ENCODE measurements around the gene ZNF579. TPM values are rescaled to one million over a fixed set of nuclear protein-coding genes. Genes with fewer than 3 reads are reported as not detected.

The ZNF579 gene
- total RNA-seq, 1 experiment from 2014 or later, result 19.9 TPM

- no peak overlapping the region for H2AK5ac ChIP-seq (ENCODE audit: insufficient read length, low read length)
- no peak overlapping the region for H3K18ac ChIP-seq (ENCODE audit: insufficient read length, low read depth, low read length)
- H3K4me2 ChIP-seq (ENCODE audit: insufficient read depth, insufficient read length, low read length), result no peak overlapping the region
- no peaks in the 10 kb centered on the region for H3K23me2 ChIP-seq (ENCODE audit: insufficient read length, low read depth, low read length, poor library complexity, severe bottlenecking)
- peaks cover 12 to 39% (median 34%) of the 10 kb centered on the region in 3 experiments for H3K36me3 Mint-ChIP-seq (ENCODE audit: insufficient read depth in 1 of 3, low read depth in 3 of 3)
- 0 out of 2 replicates have a peak, but pooled peaks cover 1% of the 10 kb centered on the region for H3K79me2 ChIP-seq (ENCODE audit: insufficient read depth, low read length)
- peaks cover 0 to 2% of the 10 kb centered on the region in 2 experiments; a peak in 1 of 4 replicates for H3K4me1 Mint-ChIP-seq
- no peak overlapping the region for H3K4ac ChIP-seq (ENCODE audit: low read depth, low read length)
- DNase-seq, result no peak
- no peak overlapping the region for H2BK20ac ChIP-seq (ENCODE audit: low read depth, low read length, poor library complexity, severe bottlenecking)
- H2BK120ac ChIP-seq (ENCODE audit: low read depth, low read length, poor library complexity, severe bottlenecking), result no peak overlapping the region
- H4K8ac ChIP-seq (replicated peaks; ENCODE audit: insufficient read length, low read depth, low read length), result no peak overlapping the region
- no peak overlapping the region for H3K27ac ChIP-seq (ENCODE audit: insufficient read length, low read depth, low read length)
- no peak overlapping the region for H2BK5ac ChIP-seq (ENCODE audit: insufficient read length, low read length)
- peaks cover 2% of the 10 kb centered on the region for H3K27me3 Mint-ChIP-seq (ENCODE audit: low read depth)
- no peak overlapping the region for H3K14ac ChIP-seq (ENCODE audit: insufficient read depth, low read length)
- H3K4me1 ChIP-seq (ENCODE audit: insufficient read depth, low read length), result no peaks in the 10 kb centered on the region
- no peak overlapping the region for H2AFZ ChIP-seq (ENCODE audit: low read length)
- H2BK15ac ChIP-seq (ENCODE audit: low read depth, low read length), result no peak overlapping the region
- no peak overlapping the region for H4K91ac ChIP-seq (ENCODE audit: insufficient read length, low read depth, low read length)
- no peak overlapping the region for H3T11ph ChIP-seq (ENCODE audit: low read length)
- H3K56ac ChIP-seq (ENCODE audit: insufficient read length, low read depth, low read length), result no peak overlapping the region
- H3K27ac Mint-ChIP-seq, result no peak overlapping the region
- no peaks in the 10 kb centered on the region for H3K9me3 Mint-ChIP-seq
- H3K23ac ChIP-seq (ENCODE audit: insufficient read length, low read depth, low read length), result no peak overlapping the region
- H3K27me3 ChIP-seq (ENCODE audit: insufficient read depth, low read length), result no peaks in the 10 kb centered on the region
- no CpG with 5 or more reads among the region's 98 CpGs for WGBS (ENCODE audit: extremely low coverage, insufficient read length, low lambda C conversion rate)
- TF ChIP-seq, protein P1, sequence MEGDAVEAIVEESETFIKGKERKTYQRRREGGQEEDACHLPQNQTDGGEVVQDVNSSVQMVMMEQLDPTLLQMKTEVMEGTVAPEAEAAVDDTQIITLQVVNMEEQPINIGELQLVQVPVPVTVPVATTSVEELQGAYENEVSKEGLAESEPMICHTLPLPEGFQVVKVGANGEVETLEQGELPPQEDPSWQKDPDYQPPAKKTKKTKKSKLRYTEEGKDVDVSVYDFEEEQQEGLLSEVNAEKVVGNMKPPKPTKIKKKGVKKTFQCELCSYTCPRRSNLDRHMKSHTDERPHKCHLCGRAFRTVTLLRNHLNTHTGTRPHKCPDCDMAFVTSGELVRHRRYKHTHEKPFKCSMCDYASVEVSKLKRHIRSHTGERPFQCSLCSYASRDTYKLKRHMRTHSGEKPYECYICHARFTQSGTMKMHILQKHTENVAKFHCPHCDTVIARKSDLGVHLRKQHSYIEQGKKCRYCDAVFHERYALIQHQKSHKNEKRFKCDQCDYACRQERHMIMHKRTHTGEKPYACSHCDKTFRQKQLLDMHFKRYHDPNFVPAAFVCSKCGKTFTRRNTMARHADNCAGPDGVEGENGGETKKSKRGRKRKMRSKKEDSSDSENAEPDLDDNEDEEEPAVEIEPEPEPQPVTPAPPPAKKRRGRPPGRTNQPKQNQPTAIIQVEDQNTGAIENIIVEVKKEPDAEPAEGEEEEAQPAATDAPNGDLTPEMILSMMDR (conservative IDR thresholded peaks at IDR 0.05), result no peak
- no peak overlapping the region for H3K4me3 Mint-ChIP-seq
- H4K5ac ChIP-seq (ENCODE audit: insufficient read length, low read depth, low read length), result no peak overlapping the region
- no peaks in the 10 kb centered on the region for H4K20me1 ChIP-seq (ENCODE audit: control insufficient read depth, insufficient read depth, insufficient read length)
- no peaks in the 10 kb centered on the region for H3K79me1 ChIP-seq (ENCODE audit: insufficient read depth, low read depth, low read length, poor library complexity, severe bottlenecking)
- no peaks in the 10 kb centered on the region for H3K9me3 ChIP-seq (ENCODE audit: control insufficient read depth, low read depth, low read length)
- no peak overlapping the region for H2BK12ac ChIP-seq (ENCODE audit: insufficient read length, low read depth, low read length)
- H3K9ac ChIP-seq (ENCODE audit: extremely low read depth, insufficient read length, low read length), result no peak overlapping the region
These were observed 34.3 kb upstream of the ZNF579 start for GRCh38 chr19:55614711-55615542.

Data from H9 (cell line).